Heart left ventricle (tissue), 13 donors: ENCODE results near the gene IGFBP6.

Source experiments
- CTCF ChIP-seq, 12 donors: fragments of 200-600 bp; sonication (generic) in 4 of 12; IDR thresholded peaks; one replicate each; pipeline versions ENCODE4 v1.5.0 to v1.8.0; 2018 to 2022; ENCODE audit warnings: antibody characterized with exemption in 12 of 12, mild to moderate bottlenecking in 5 of 12
- POLR2A ChIP-seq, 2 donors: fragments of 450-650 bp; IDR thresholded peaks; one replicate each; pipeline ENCODE4 v1.6.1; 2017; ENCODE audit warnings: antibody characterized with exemption in 2 of 2, mild to moderate bottlenecking in 2 of 2, moderate library complexity in 2 of 2
- donor health status: ischemic (EF 13 %, LVEDD 7.1; RV severe dilation, severe dysfunction).
- donor health status: DM: no; HTN: yes; CAD: no.
- donor health status: DM: no; HTN: no; CAD: no.
- donor health status: ischemic (EF 25% LVEDD 6.9; RV normal size, moderate dysfunction).
- donor health status: ischemic (EF 25% LVEDD 5.7; RV mildly dilated, moderate dysfunction).
- donor health status: ischemic (EF 35%, LVEDD 5.7; RV mildly dilated, moderate dysfunction).
- donor health status: nonischemic (EF 11% LVEDD 7.7; RV severe dilation, severe dysfunction).
- donor health status: DM: yes; HTN: yes; CAD: no.
- donor health status: PGD.
- donor health status: ischemic (EF 29% LVEDD 5.4; RV normal size, mild dysfunction).
- donor health status: nonischemic (EF 23%, LVEDD 6.1; RV moderate dilation, normal function).

GRCh38 chr12:53050426-53051057, 46.9 kb upstream of the IGFBP6 start:
- TF ChIP-seq CTCF (IDR thresholded peaks at IDR 0.05) (no peak), POLR2A (IDR thresholded peaks at IDR 0.05) (no peak)
